Breast epithelium (tissue), 3 donors: Measurements from ENCODE around the gene KL.

ENCODE experiments used
- CTCF ChIP-seq, 3 donors: fragments of 450-650 bp; IDR thresholded peaks; one replicate each; pipeline ENCODE4 v1.5.1; 2016 to 2017; ENCODE audit warnings: antibody characterized with exemption in 3 of 3, mild to moderate bottlenecking in 3 of 3, moderate library complexity in 3 of 3
- POLR2A ChIP-seq: fragments of 450-650 bp; IDR thresholded peaks from one replicate; pipeline ENCODE4 v1.6.1; 2016; ENCODE audit warnings: antibody characterized with exemption, mild to moderate bottlenecking, moderate library complexity

GRCh38 chr13:33114146-33114545 lies 97.9 kb downstream of the KL start:
- TF ChIP-seq CTCF (IDR thresholded peaks at IDR 0.05) (no peak), POLR2A (no peak)
